ACC112 (cell line): Measurements from ENCODE around the gene DPH3.

Experiments used
- H2AFZ ChIP-seq: fragments of 200-600 bp; sonication (generic); one replicate; pipeline ENCODE4 v1.6.0; 2017; ENCODE audit warnings: antibody characterized with exemption, low read length; ENCODE audit not compliant: unreplicated experiment
- H3K27ac ChIP-seq: fragments of 200-600 bp; sonication (generic); 2 replicates; pipeline ENCODE4 v1.5.1; 2014; ENCODE audit warnings: low read depth, mild to moderate bottlenecking, antibody characterized with exemption, low read length, moderate library complexity
- H3K27me3 ChIP-seq: fragments of 200-600 bp; sonication (generic); 2 replicates; pipeline ENCODE4 v1.6.1; 2014; ENCODE audit warnings: mild to moderate bottlenecking, antibody characterized with exemption, low read length, moderate library complexity, mixed read lengths; ENCODE audit not compliant: insufficient read depth
- H3K36me3 ChIP-seq: fragments of 200-600 bp; sonication (generic); 2 replicates; pipeline ENCODE4 v1.6.1; 2016; ENCODE audit warnings: mild to moderate bottlenecking, antibody characterized with exemption, low read length, moderate library complexity, mixed read lengths; ENCODE audit not compliant: insufficient read depth
- H3K4me1 ChIP-seq: fragments of 200-600 bp; sonication (generic); one replicate; pipeline ENCODE4 v1.6.1; 2016; ENCODE audit warnings: low read length, mixed read lengths; ENCODE audit not compliant: insufficient read depth, unreplicated experiment, control insufficient read depth
- H3K4me3 ChIP-seq: fragments of 200-600 bp; sonication (generic); 2 replicates; pipeline ENCODE4 v1.5.1; 2014; ENCODE audit warnings: mild to moderate bottlenecking, low read depth, low read length
- H3K79me2 ChIP-seq: fragments of 200-600 bp; sonication (generic); one replicate; pipeline ENCODE4 v1.6.0; 2016; ENCODE audit warnings: low read length; ENCODE audit not compliant: control insufficient read depth, unreplicated experiment, insufficient read depth

DPH3 gene

GRCh38 chr3:16303037-16303575 lies 38.4 kb upstream of the DPH3 start:
- Histone ChIP-seq H3K4me1 (no peaks in the 10 kb centered on the region), H3K4me3 (no peak overlapping the region), H3K36me3 (no peaks in the 10 kb centered on the region), H3K27ac (no peak overlapping the region), H3K27me3 (no peaks in the 10 kb centered on the region), H2AFZ (no peak overlapping the region), H3K79me2 (no peaks in the 10 kb centered on the region)

GRCh38 chr3:16302082-16302631 lies 37.4 kb upstream of the DPH3 start:
- H2AFZ ChIP-seq, result no peak overlapping the region
- H3K4me1 ChIP-seq, result no peaks in the 10 kb centered on the region
- no peak overlapping the region for H3K27ac ChIP-seq
- H3K36me3 ChIP-seq, result 0 out of 2 replicates have a peak, but pooled peaks cover under 1% of the 10 kb centered on the region
- H3K79me2 ChIP-seq, result no peaks in the 10 kb centered on the region
- no peak overlapping the region for H3K4me3 ChIP-seq
- no peaks in the 10 kb centered on the region for H3K27me3 ChIP-seq

DNA sequence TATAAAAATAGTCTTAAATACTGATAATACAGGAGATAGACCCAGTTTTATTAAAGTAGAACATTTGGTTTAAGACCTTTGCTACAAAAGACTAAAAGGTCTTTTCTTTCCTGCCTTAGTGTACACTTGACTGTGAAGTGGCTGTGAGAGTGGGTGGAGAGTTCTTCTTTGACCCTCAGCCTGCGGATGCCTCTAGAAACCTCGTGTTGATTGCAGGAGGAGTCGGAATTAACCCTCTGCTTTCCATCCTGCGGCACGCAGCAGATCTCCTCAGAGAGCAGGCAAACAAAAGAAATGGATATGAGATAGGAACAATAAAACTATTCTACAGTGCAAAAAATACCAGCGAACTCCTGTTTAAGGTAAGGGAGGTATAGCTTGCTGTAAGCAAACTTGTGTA lies 36.8 kb upstream of the DPH3 start:
- H3K36me3 ChIP-seq, result peaks cover 7% of the 10 kb centered on the region; the same call in 1 of the 2 replicates
- H3K27me3 ChIP-seq, result no peaks in the 10 kb centered on the region
- no peaks in the 10 kb centered on the region for H3K4me1 ChIP-seq
- H3K4me3 ChIP-seq, result no peak overlapping the region
- H2AFZ ChIP-seq, result no peak overlapping the region
- H3K79me2 ChIP-seq, result no peaks in the 10 kb centered on the region
- no peak overlapping the region for H3K27ac ChIP-seq

GRCh38 chr3:16300881-16301359 lies 36.2 kb upstream of the DPH3 start:
- Histone ChIP-seq H3K4me3 (no peak overlapping the region), H2AFZ (no peak overlapping the region), H3K4me1 (no peaks in the 10 kb centered on the region), H3K36me3 (peaks cover 8% of the 10 kb centered on the region; the same call in 1 of the 2 replicates), H3K27me3 (no peaks in the 10 kb centered on the region), H3K27ac (no peak overlapping the region), H3K79me2 (no peaks in the 10 kb centered on the region)

GRCh38 chr3:16300307-16300706 lies 35.6 kb upstream of the DPH3 start:
- H3K79me2 ChIP-seq, result no peaks in the 10 kb centered on the region
- H3K36me3 ChIP-seq, result peaks cover 8% of the 10 kb centered on the region; the same call in 1 of the 2 replicates
- H3K4me1 ChIP-seq, result no peaks in the 10 kb centered on the region
- H3K27me3 ChIP-seq, result no peaks in the 10 kb centered on the region
- H3K27ac ChIP-seq, result no peak overlapping the region
- no peak overlapping the region for H2AFZ ChIP-seq
- no peak overlapping the region for H3K4me3 ChIP-seq

GRCh38 chr3:16299746-16300145 lies 35.0 kb upstream of the DPH3 start:
- H3K27me3 ChIP-seq, result no peaks in the 10 kb centered on the region
- peaks cover 10% of the 10 kb centered on the region; the same call in 1 of the 2 replicates for H3K36me3 ChIP-seq
- H3K27ac ChIP-seq, result no peak overlapping the region
- H3K79me2 ChIP-seq, result no peaks in the 10 kb centered on the region
- no peaks in the 10 kb centered on the region for H3K4me1 ChIP-seq
- H2AFZ ChIP-seq, result no peak overlapping the region
- H3K4me3 ChIP-seq, result no peak overlapping the region

DNA sequence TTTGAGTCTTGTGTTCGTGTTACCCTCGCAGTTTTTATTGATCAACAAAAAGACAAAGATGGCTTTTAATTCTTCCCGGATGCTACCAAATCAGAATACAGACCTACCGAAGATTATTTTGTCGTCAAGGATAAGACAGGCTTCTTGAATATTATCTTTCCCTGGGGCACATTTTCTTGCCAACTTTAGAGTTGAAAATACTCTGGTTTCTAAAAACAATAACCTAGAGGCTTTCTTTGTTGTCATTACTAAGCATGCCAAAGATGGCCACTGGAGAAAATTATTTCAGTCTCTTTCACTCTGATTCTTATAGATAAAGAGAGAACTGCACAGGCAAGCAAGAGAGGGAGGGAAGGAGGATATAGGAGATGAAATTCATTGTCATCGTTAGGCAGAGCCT lies 34.1 kb upstream of the DPH3 start:
- H3K27ac ChIP-seq, result no peak overlapping the region
- H2AFZ ChIP-seq, result no peak overlapping the region
- peaks cover 11% of the 10 kb centered on the region for H3K36me3 ChIP-seq
- no peaks in the 10 kb centered on the region for H3K27me3 ChIP-seq
- no peak overlapping the region for H3K4me3 ChIP-seq
- H3K79me2 ChIP-seq, result no peaks in the 10 kb centered on the region
- no peaks in the 10 kb centered on the region for H3K4me1 ChIP-seq

DNA sequence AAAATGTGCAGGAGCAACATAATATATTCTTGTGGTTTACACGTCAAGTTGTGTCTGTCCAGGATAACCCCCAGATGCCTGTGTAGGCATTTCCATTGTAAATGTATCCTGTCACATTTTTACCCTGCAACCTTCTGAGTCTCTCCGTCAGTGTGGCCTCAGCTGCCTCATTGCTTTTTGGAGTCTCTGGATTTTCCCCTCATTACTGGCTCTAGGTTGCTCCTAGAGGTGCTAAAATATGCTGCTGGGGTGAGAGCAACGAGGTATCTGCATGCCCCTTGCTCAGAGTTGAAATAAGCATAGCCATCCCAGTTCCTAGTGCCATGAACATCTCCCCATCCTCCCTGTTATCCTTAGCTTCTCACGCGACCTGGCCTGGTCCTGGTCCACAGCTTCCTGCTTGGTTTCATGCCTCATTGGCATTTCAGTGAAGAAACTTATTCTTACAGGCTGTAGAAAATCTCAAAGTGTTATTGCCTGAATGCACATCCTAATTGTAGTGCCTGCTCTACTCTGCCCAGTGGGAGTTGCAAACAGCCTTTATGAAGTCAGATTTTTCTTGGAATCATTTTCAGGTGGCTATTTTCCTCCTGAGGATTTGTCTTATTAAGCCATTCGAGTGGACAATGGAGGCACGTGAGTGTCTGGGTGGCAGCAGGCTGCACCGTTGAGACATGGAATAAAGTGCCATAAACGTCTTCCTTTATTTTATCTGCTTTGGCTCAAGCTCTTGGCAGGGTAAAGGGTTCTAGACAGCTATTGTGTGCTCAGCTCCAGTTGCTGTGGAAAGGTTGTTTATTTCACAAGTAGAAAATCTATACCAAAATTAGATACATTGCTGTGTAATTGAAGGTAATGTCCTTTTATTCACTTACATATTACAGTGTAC lies 33.5 kb upstream of the DPH3 start:
- no peak overlapping the region for H2AFZ ChIP-seq
- H3K27me3 ChIP-seq, result no peaks in the 10 kb centered on the region
- H3K4me3 ChIP-seq, result no peak overlapping the region
- no peak overlapping the region for H3K27ac ChIP-seq
- H3K79me2 ChIP-seq, result no peaks in the 10 kb centered on the region
- H3K4me1 ChIP-seq, result no peaks in the 10 kb centered on the region
- H3K36me3 ChIP-seq, result peaks cover 18% of the 10 kb centered on the region

DNA sequence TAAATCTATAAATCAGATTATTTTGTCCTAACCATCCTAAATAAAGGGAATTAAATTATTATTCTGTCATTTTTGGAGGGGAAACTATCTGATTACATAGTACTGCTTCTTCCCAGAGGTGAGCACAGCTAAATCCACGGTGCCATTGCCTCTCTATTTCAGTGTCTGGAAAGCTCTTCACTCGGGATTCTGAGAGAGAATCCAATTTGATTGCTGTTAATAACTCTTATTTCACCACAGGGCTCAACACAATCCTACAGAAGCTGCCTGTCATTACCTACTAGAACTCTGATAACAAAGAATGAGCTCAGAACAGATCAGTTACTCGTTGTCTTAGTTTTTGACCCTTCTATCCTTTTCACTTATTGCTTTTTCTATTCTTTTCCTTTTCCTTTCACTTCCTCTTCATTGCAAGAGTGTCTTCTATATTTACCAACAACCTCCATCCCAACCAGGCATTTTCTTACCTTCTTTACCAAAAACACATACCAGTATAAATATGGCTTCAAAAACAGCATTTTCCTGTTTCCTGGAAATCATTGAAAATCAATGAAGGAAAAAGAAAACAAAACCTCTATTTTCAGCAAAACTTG lies 30.7 kb upstream of the DPH3 start:
- Histone ChIP-seq H3K79me2 (no peaks in the 10 kb centered on the region), H3K4me3 (no peak overlapping the region), H3K4me1 (peaks cover 4% of the 10 kb centered on the region), H3K27ac (no peak overlapping the region), H3K27me3 (no peaks in the 10 kb centered on the region), H2AFZ (no peak overlapping the region), H3K36me3 (peaks cover 25% of the 10 kb centered on the region)

DNA sequence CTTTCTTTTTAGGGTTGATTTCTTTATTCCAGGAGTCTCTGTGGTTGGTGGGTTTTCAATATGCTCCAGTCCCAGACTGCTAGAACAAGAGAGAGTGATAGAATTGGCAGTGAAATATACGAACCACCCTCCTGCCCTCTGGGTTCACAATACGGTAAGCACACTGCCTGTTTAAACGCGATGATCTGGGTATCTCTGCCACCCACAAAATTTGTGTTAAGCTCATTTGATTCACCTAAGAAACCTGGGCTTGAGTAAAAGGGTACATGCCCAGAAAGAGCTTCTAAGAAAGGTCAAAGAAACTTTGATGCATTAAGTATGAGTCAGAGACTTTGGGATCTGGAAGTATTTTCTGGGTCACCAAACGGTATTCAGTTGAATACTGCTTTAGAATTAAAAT lies 30.1 kb upstream of the DPH3 start:
- no peaks in the 10 kb centered on the region for H3K79me2 ChIP-seq
- H3K27ac ChIP-seq, result no peak overlapping the region
- H3K36me3 ChIP-seq, result peaks cover 25% of the 10 kb centered on the region
- H3K27me3 ChIP-seq, result no peaks in the 10 kb centered on the region
- peaks cover 4% of the 10 kb centered on the region for H3K4me1 ChIP-seq
- H2AFZ ChIP-seq, result no peak overlapping the region
- H3K4me3 ChIP-seq, result no peak overlapping the region
